NCI-H128 (cell line): ENCODE measurements around the gene UPK3A.
A peak's percentile ranks its signal among the peaks of the same experiment; 100 is the strongest.

Source experiments
- DNase-seq: peaks from one replicate; lab custom pipeline; 2025; ENCODE audit not compliant: unreplicated experiment; lab: John Stamatoyannopoulos, UW

UPK3A gene

DNA sequence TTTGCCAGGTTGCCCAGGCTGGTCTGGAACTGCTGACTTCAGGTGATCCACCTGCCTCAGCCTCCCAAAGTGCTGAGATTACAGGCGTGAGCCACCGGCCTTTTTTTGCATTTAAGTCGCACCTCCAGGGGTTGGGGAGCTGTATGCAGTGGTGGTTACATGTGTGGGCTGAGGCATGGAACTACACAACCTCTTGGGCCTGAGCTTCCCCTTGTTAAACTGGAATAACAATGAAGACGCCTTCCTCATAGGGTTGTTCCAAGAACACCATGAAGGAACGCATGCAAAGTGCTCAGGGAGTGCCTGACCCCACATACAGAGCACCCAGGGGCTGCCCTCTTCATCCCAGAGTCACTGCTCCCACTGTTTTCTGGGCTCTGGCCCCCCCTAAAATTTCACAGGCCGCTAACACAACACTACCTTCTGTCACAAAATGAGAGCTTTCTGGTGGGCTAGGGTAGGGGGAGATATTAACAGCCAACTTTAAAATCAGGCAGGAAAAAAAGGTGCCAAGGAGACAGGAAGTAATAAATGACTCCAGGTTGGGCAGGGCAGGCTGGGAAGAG is 23.7 kb downstream of the UPK3A start:
- no peak for DNase-seq

DNA sequence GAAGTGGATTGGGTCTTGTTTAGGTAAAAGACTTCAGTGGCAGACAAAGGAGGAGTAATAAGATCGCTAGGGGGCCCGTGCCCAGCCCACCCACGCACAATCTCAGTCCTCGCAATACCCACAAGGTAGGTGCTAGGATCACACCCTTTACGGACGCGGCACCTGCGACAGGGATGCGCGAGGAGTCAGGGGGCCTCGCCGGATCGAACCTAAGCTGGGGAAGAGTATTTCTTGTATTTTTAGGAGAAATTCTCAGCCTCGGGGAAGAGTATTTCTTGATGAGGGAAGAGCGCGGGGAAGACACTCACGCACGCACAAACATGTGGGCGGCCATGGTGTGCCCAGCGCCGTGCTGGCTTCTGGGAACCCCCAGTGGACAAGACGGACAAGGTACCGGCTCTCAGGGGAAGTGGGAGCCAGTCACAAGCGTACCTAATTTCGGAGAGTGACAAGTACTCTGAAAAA is 24.2 kb downstream of the UPK3A start:
- no peak for DNase-seq

DNA sequence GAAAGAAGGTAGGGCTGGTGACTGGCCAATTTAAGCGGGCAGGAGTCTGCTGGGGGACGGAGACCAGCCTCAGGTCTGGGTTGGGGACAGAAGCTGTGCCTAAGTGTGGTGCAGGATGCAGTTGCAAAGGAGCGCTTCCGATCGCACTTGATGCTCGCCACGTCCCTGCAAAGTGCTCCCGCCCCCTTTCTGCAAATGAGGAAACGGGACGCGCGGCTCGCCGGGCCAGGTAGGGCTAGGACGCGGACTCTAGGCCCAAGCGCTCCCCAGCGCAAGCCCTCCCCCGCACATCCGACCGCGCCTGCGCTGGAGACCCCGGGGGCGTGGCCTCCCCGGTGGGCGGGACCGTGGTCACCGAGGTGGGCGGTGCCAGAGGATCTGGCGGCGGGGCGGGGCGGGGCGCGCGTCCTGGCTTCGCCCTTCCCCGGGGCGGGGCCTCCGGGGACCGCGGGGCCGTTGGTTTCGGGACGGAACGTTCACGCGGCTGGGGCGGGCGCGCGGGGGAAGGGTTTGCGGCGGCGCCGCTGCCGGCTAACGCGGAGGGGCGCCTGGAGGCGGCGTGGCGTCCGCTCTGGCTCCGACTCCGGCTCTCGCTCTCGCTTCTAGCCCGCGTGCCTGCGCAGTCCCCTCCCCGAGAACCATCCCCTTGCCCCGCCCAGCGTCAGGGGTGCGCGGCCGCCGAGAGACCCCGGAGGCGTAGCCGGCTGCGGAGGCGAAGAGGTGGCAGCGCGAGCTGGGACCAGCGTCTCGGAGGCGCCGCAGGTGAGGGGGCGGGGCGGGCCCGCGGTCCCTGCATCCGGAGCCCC is 24.9 kb downstream of the UPK3A start, which contains the start of gene FAM118A:
Gene FAM118A (plus strand): TSS at position 513 of the 806 bp plus-strand sequence. CDS start 12,446 bp downstream, outside the sequence.
- DNase-seq = peak; percentile 78

DNA sequence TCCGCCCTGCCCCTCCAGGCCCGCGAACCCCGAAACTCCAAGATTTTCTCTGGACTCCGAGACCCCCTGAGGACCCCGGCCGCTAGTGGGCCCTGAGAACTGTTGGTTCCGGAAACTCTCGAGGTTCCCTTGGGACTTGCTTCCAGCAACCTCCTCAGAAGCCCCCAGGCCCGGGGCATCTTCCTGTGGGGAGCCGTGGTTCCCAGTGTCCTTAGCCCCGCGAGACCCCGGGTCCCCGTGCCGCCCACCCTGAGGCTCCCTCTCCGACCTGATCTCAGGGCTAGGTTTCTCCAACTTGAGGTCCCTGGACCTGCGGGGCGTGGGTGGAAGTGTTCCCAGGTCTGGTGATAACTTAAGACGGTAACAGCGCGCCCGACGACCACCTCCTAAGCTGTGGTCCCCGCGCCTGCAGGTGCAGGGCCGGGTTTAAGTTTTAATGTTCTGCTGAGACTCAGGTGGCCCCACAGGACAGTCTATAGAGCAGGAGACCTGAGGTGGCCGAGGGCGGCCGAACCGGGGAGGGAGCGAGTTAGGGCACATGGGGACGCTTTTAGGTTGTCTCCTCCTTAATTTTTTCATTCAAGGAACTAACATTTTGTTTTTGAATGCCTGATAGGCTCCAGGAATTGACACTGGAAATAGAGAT is 25.7 kb downstream of the UPK3A start:
- no peak for DNase-seq

DNA sequence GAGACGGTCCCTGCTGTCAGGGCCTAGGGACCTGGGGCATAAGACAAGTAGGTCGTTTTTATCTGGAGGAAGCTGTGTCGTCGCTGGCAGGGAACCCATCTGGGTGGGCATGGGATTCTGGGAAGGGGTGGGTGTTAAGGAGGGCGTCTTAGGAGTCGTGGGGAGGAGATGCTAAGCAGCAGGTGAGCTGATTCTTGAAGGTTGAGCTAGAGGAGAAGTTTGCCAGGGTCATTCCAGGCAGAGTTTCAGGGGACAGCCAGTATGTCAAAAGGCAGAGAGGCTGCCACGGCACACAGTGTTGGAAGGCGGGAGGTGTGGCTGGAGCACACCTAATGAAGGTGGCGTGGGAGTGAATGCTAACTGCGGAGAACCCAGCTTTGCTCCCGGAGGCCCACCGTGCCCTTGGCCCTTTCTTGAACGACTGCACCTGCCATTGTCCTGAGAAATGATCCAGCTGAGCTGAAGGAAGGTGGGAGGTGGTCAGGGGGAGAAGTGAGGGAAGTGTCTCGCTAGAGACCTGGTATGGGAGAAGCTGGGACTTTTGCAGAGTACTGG is 26.3 kb downstream of the UPK3A start:
- DNase-seq = no peak

DNA sequence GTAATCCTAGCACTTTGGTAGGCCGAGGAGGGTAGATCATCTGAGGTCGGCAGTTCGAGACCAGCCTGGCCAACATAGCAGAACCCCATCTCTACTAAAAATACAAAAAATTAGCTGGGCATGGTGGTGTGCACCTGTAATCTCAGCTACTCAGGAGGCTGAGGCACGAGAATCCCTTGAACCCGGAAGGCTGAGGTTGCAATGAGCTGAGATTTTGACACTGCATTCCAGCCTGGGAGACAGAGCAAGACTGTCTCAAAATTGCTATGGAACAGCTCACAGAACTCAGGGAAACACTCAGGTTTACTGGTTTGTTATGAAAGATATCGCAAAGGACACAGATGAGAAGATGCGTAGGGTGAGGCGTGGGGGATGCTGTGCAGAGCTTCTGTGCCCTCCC is 27.7 kb downstream of the UPK3A start:
- DNase-seq = no peak

DNA sequence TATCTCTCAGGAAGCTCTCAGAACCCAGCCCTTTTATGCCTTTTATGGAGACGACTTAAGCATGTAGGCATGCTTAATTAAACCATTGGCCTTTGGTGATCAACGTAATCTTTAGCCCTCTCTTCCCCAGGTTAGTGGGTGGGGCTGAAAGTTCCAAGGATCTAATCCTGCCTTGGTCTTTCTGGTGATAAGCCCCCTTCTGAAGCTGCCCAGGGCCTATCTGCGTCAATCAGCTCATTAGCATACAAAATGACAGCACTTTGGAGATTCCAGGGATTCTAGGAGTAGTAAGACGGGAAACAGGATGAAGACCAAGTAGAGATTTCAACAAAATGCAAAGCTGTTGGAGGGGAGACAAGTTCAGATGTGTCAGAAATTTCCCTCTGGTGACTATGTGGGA is 28.1 kb downstream of the UPK3A start:
- no peak for DNase-seq

DNA sequence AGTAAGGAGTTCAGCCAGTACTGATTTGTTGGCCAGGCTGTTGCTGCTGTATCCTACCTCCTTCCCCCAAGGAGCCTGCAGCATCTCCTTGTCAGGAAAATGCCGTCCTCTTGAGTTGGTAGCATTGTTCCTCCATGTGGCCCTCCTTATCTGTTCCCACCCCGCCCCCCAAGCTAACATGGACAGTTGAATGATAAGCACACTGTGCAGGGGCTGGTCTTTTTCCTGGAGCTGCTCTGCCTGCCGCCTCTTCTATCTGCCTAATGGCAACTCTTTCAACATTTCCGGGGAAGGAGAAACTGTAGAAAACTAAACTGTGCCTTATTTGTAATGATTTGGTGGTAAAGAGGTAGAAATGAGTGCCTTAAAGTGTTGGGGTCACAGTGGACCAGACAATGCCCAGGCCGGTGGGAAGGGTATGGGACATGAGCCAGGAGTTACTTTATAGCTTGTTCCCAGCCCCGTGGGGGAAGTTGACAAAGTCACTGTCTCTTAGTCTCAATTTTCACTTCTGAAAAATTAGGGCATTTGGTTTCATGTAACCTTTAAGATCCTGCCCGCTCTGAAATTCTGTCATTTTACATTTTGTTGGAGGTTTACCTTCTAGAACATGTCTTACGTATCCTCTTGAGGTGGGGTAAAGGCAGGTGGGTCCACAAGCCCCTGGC is 29.4 kb downstream of the UPK3A start:
- DNase-seq = no peak

DNA sequence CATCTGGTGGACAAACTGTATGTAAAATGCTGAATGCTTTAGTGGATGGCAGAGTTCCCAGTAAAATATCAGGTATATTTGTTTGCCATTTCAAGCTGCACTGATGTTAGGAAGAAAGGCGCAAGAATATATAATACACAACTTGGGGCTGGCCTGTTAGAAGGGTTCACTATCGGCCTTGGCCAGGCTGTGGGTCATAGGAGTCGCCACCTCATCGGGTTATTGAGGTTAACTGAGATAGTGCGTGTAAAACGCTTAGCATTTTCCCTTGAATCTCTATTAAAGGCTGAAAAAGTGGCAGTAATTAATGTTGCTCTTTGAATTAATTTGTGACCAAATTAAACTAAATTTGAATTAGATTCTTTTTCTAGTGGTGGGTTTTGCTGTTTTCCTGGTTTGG is 30.0 kb downstream of the UPK3A start:
- DNase-seq = no peak

DNA sequence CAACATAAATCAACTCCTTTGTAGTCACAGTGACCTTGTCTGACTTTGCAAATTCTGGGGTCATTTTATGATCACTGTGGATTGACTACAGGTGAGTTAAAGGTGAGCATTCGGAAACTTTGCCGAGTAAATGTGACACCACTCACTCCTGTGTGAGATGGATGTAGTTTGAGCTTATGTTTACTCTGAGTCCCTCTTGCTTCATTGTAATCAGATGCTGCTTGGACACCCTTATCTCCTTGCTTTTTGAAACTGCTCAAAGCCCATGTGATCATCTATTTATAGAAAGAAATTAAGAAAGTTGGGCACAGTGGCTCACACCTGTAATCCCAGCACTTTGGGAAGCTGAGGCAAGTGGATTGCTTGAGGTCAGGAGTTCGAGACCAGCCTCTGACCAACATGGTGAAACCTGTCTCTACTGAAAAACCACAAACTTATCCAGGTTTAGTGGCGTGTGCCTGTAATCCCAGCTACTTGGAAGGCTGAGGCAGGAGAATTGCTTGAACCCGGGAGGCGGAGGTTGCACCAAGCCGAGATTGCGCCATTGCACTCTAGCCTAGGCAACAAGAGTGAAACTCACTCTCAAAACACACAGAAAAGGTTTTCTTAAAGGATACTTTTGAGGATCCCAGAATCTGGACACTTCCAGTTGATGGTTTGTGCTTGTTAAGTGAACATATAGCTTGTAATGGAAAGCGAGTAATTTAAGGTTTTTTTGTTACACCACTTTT is 32.2 kb downstream of the UPK3A start:
- no peak for DNase-seq

DNA sequence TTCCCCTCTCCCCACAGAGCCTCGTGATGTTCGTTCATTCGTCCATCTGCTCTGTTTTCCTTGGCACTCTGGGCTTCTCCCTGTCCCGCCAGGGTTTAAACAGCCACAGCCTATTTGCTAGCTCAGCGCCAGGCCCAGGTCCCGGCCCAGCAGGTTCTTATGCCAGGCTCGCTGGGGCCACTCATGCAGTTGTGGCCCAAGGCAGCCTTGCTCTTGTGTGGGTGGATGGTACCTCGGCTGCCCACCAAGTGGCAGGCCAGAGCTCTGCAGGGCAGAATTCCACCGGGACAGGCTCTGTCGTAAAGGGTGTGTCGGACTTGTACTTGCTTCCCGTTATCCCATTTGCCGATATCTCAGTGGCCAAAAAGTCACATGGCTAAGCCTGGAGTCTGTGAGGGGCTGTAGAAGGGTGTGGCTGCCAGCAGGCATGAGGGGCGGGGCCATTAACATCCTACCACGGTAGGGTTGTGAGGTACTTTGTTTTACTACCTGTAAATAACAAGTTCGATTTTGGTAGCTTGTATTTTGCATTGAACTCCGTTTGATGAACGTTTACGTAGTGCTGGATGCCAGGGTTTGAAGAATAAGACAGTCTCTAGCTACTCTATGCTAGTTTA is 32.9 kb downstream of the UPK3A start:
- DNase-seq = no peak

DNA sequence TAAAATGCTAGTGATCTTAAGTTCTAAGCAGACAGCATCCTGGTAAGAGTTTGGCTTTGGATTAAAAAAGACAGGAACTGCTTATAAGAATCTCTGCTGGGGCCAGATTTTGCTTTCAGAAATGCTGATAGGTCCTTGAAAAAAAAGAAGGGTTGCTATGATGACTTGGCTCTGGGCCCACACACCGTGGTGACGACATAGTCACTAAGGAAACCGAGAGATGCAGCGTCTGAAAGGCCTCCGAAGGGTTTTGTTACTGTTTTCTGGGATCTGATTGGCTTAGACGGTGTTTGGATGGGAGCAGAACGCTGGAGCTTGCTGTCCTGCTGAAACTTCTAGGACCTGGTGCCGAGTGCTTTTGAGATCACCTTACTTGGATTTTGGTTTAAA is 33.4 kb downstream of the UPK3A start:
- DNase-seq = peak; percentile 70

DNA sequence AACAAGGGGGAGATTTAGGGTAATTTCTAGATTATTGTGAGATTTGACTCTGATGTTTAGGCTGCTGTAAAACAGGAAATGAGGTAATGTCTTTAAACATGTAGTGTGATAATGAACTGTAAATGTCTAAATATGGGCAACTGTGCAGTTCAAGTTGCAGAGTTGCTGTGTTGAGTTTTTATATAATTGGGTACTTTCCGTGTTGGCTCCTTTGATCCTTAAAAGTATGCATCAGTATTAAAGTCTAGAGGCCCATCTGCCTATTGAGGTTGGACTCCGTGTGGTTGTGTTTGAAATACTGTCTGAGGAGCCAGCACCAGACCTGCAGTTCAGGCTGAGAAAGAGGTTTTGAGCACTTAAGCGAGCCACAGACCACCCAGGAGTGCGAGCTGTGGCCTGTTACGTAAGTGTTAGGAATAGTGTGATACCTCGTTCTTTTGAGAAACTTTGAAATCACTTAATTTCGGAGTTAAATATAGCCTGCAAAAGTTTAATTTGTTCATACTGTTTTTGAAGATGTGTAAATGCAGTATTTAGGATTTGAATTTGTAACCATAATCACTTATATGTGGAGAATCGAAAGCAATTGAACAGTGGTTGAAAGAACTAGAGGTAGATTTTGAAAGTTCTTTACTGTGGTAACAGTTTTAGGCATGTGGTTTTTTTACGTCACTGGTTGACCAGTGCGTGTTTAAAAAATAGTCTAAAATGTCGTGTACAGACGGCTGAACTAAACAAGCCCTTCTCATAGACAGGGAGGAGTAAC is 34.0 kb downstream of the UPK3A start:
- no peak for DNase-seq

DNA sequence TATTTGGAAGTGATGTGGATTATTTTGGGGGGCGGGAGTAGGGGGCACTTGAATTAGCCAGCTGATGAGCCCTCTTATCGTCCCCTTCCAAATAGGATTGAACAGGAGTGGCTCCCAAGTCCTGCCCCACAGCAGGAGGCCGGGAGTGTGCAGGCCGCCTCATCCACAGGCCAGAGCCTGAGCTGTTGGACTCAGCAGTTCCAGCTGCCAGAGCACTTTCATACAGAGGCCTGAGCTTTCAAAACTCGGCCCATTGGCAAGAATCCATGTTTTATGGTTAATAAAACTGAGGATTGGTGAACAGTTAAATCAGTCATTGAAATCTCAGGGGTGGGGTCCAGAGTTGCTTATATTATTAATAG is 34.6 kb downstream of the UPK3A start:
- DNase-seq = no peak

DNA sequence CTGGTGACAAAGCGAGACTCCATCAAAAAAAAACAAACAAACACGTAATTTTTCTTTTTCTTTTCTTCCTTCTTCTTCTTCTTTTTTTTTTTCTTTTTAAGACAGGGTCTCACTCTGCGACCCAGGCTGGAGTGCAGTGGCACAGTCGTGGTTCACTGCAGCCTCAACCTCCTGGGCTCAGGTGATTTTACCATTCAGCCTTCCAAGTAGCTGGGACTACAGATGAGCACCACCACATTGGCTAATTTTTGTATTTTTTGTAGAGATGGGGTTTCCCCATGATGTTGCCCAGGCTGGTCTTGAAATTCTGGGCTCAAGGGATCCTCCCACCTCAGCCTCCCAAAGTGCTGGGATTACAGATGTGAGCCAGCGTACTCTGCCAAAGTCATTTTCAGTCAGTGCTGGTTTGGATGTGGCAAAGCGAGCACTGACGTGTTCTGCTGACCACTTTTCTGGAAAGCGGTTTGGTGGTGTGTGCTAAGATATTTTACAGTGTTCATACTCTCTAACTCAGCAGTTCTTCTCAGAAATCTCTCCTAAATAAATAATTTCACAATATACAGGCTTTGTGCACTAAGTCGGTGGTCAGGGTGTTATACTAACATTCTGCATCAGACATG is 35.7 kb downstream of the UPK3A start:
- DNase-seq = no peak

DNA sequence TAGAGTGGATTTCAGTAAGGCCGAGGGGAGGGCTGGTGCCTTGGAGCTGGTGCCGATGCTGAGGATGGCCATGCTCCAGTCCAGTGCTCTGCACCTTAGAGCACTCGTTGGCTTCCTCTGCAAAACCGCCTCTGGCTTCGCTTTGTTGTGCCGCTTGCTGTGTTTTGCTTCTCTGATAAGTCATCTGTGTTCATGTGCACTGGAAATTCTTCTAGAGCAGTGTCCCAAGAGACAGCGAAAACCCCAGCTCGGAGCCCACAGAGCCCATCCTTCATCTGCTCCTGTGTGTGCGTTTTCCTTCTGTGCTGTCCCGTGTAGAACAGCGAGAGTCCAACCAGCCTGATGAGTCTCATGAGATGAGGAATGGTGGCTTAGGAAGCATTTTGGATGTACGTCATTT is 37.1 kb downstream of the UPK3A start:
- DNase-seq = no peak

DNA sequence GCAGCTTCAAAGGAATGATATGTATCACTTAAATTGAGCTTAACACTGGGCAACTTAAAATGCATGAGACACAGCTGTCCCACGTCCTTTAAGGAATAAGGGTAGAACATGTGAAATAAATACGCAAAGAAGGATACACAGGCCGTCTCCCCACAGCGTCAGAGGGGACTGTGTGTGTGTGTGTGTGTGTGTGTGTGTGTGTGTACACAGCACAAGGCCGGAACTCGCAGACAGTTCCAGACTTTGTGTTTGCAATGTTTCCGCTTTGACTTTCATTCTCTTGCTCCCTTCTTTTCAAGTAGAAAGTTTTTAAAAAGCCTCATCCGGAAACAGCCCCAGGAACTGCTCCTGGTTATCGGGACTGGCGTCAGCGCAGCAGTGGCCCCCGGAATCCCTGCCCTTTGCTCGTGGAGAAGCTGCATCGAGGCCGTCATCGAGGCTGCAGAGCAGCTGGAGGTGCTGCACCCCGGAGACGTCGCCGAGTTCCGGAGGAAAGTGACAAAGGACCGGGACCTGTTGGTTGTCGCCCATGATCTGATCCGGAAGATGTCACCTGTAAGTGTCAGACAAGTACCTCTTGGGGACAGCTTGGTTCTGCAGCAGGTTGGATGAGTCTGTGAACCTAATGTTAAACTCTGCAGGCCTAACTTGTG is 38.2 kb downstream of the UPK3A start:
- DNase-seq = no peak

DNA sequence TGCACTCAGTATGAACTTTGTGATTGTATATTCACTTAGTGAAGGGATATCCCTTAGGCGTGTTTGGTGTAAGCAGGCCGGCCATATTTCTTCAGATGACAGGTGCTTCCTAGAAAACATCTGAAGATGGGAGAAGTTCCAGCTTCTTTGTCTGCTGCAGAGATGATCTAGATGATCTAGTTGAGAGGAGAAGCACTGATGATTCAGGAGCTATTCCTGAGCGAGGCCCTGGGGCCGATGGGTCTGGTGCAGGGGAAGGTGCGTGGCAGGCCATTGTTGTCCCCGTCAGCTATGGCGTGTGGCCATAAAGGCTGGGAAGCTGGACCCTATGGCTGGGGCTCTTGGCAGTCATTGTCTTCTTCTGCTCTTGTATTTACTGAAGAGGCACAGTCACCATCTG is 38.9 kb downstream of the UPK3A start:
- DNase-seq = no peak

DNA sequence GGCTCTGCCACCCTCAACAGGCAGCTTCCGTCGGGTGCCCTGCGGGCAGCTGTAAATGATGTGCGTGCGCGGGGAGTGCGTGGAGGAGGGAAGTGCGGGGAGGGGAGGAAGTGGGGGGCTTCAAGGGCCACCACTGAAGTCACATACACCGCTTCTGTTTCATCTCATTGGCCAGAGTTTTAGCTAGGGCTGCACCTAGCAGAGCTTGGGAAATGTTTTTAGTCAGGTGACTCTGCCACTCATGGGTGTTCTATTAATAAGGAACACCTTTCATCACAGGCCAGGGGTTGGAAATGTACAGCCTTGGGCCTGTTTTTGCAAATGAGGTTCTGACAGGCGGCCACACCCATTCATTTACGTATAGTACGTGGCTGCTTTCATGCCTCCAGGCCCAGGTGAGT is 39.6 kb downstream of the UPK3A start:
- DNase-seq = no peak
